Gastroesophageal sphincter (tissue), 4 donors: ENCODE results near the gene IGFLR1. TPM values are rescaled to one million over a fixed set of nuclear protein-coding genes. Genes with fewer than 3 reads are reported as not detected.

Experiments
- ATAC-seq: fragments of 150-250 bp; one replicate; pipeline ENCODE4 v1.9.1; 2016; ENCODE audit warnings: mild to moderate bottlenecking, moderate library complexity
- H3K27ac ChIP-seq, 4 donors: fragments of 200-600 bp; sonication (generic) in 3 of 4; 1 replicate in 3 of 4; 2 replicates in 1 of 4; pipeline ENCODE4 v1.5.1; 2016 to 2019
- H3K27me3 ChIP-seq: fragments of 200-600 bp; sonication (generic); one replicate; pipeline ENCODE4 v1.5.1; 2019
- H3K36me3 ChIP-seq, 2 donors: fragments of 200-600 bp; sonication (generic); one replicate each; pipeline ENCODE4 v1.5.1; 2019; ENCODE audit warnings: control low read depth in 1 of 2
- H3K4me1 ChIP-seq, 3 donors: fragments of 200-600 bp; sonication (generic); 1 replicate in 2 of 3; 2 replicates in 1 of 3; pipeline ENCODE4 v1.5.1; 2016 to 2019; ENCODE audit warnings: control low read depth in 2 of 3
- H3K4me3 ChIP-seq, 2 donors: fragments of 200-600 bp; sonication (generic); one replicate each; pipeline ENCODE4 v1.5.1; 2019; ENCODE audit warnings: mild to moderate bottlenecking in 1 of 2, moderate library complexity in 1 of 2
- H3K9me3 ChIP-seq, 3 donors: fragments of 200-600 bp; sonication (generic); one replicate each; pipeline ENCODE4 v1.5.1; 2017 to 2019; ENCODE audit warnings: control low read depth in 2 of 3
- CTCF ChIP-seq, 4 experiments: fragments of 200-600 bp in 2 of 4; fragments of 450-650 bp in 2 of 4; sonication (generic) in 1 of 4; IDR thresholded peaks; one replicate each; pipeline ENCODE4 v1.5.1; 2017 to 2019; ENCODE audit warnings: antibody characterized with exemption in 4 of 4, mild to moderate bottlenecking in 2 of 4, moderate library complexity in 2 of 4
- EP300 ChIP-seq: sonication (generic); formaldehyde crosslinking; IDR thresholded peaks from one replicate; pipeline ENCODE4 v1.6.1; 2017; ENCODE audit warnings: antibody characterized with exemption, mild to moderate bottlenecking
- POLR2A ChIP-seq, 2 donors: fragments of 450-650 bp; IDR thresholded peaks; one replicate each; pipeline ENCODE4 v1.6.1; 2017; ENCODE audit warnings: antibody characterized with exemption in 2 of 2, mild to moderate bottlenecking in 2 of 2, moderate library complexity in 1 of 2
- POLR2AphosphoS5 ChIP-seq: sonication (generic); formaldehyde crosslinking; IDR thresholded peaks from one replicate; pipeline ENCODE4 v1.6.1; 2017; ENCODE audit warnings: antibody characterized with exemption
- WGBS, 2 donors: methylation state at CpG; one replicate each; pipeline ENCODE4 v1.1.5; 2018; ENCODE audit warnings: low coverage in 1 of 2; 5-methylcytosine and 5-hydroxymethylcytosine counted together
- total RNA-seq, 4 donors: library from RNA; depleted of rRNA; stranded (reverse); fragments of >200 nt; gene quantifications; one replicate each; pipeline ENCODE4 v1.1.0, GENCODE V29; 2016

Gene IGFLR1
- total RNA-seq, 4 donors from 2014 or later: 4.6 to 14.3 (median 6.7) TPM

- H3K9me3 ChIP-seq: no peaks in the 10 kb centered on the region
- H3K4me3 ChIP-seq: no peak overlapping the region
- no peak overlapping the region for H3K27ac ChIP-seq
- H3K36me3 ChIP-seq: peaks cover 0 to 32% of the 10 kb centered on the region in 2 donors
- WGBS, 2 donors: 88% methylated on average over 4 of the region's 11 CpGs; no CpG with 5 or more reads in 1 of the 2 donors
- peaks cover 29% of the 10 kb centered on the region for H3K27me3 ChIP-seq
- TF ChIP-seq POLR2AphosphoS5 (no peak), POLR2A (IDR thresholded peaks at IDR 0.05) (no peak), EP300 (no peak), CTCF (IDR thresholded peaks at IDR 0.05) (no peak)
- ATAC-seq: no peak
- H3K4me1 ChIP-seq: no peaks in the 10 kb centered on the region
Observed at GRCh38 chr19:35789195-35789977, 47.1 kb upstream of the IGFLR1 start.

- H3K36me3 ChIP-seq: peaks cover 0 to 42% of the 10 kb centered on the region in 2 donors
- no peak for ATAC-seq
- 57% methylated on average over 2 of the region's 12 CpGs; no CpG with 5 or more reads in 1 of the 2 donors for WGBS, 2 donors
- H3K9me3 ChIP-seq: no peaks in the 10 kb centered on the region
- no peaks in the 10 kb centered on the region for H3K4me1 ChIP-seq
- TF ChIP-seq POLR2AphosphoS5 (no peak), EP300 (no peak), CTCF (IDR thresholded peaks at IDR 0.05) (no peak), POLR2A (IDR thresholded peaks at IDR 0.05) (no peak)
- H3K27ac ChIP-seq: no peak overlapping the region
- H3K27me3 ChIP-seq: peaks cover 19% of the 10 kb centered on the region
- H3K4me3 ChIP-seq: no peak overlapping the region
Observed at GRCh38 chr19:35788205-35788960, 46.1 kb upstream of the IGFLR1 start.

- Histone ChIP-seq H3K9me3 (no peaks in the 10 kb centered on the region), H3K4me1 (no peaks in the 10 kb centered on the region), H3K27ac (no peak overlapping the region), H3K36me3 (peaks cover 0 to 52% of the 10 kb centered on the region in 2 donors), H3K27me3 (peaks cover 11% of the 10 kb centered on the region), H3K4me3 (no peak overlapping the region)
- ATAC-seq: no peak
- TF ChIP-seq EP300: no peak
- WGBS, 2 donors: no CpG with 5 or more reads among the region's 15 CpGs
Observed at GRCh38 chr19:35787227-35787799, 45.1 kb upstream of the IGFLR1 start.

GRCh38 chr19:35786299-35787160 lies 44.3 kb upstream of the IGFLR1 start:
- no peak overlapping the region for H3K27ac ChIP-seq
- no peak overlapping the region for H3K4me3 ChIP-seq
- H3K9me3 ChIP-seq: no peaks in the 10 kb centered on the region
- H3K4me1 ChIP-seq: no peaks in the 10 kb centered on the region
- WGBS, 2 donors: 84 to 91% methylated on average over 5 to 12 of the region's 31 CpGs
- TF ChIP-seq POLR2A (IDR thresholded peaks at IDR 0.05) (no peak), EP300 (no peak), POLR2AphosphoS5 (no peak), CTCF (IDR thresholded peaks at IDR 0.05) (no peak)
- ATAC-seq: no peak
- peaks cover 4% of the 10 kb centered on the region for H3K27me3 ChIP-seq
- peaks cover 0 to 60% of the 10 kb centered on the region in 2 donors for H3K36me3 ChIP-seq

- Histone ChIP-seq H3K27ac (no peak overlapping the region), H3K27me3 (no peaks in the 10 kb centered on the region), H3K4me3 (no peak overlapping the region), H3K4me1 (no peaks in the 10 kb centered on the region), H3K9me3 (no peaks in the 10 kb centered on the region), H3K36me3 (peaks cover 0 to 73% of the 10 kb centered on the region in 2 donors)
- ATAC-seq: no peak
- TF ChIP-seq POLR2A (IDR thresholded peaks at IDR 0.05): no peak
- no peak for TF ChIP-seq POLR2AphosphoS5
- no peak for TF ChIP-seq CTCF (IDR thresholded peaks at IDR 0.05)
- TF ChIP-seq EP300: no peak
- WGBS, 2 donors: 65% methylated on average over 4 of the region's 10 CpGs; no CpG with 5 or more reads in 1 of the 2 donors
Observed at GRCh38 chr19:35785339-35785627, 43.0 kb upstream of the IGFLR1 start.
